CD1c-positive myeloid dendritic cell (primary cell): ENCODE results near the gene BRD4.

ENCODE experiments used
- DNase-seq: peaks from one replicate; pipeline ENCODE4 v3.0.0-alpha.2; 2016; ENCODE audit errors: extremely low spot score

Gene BRD4

DNA sequence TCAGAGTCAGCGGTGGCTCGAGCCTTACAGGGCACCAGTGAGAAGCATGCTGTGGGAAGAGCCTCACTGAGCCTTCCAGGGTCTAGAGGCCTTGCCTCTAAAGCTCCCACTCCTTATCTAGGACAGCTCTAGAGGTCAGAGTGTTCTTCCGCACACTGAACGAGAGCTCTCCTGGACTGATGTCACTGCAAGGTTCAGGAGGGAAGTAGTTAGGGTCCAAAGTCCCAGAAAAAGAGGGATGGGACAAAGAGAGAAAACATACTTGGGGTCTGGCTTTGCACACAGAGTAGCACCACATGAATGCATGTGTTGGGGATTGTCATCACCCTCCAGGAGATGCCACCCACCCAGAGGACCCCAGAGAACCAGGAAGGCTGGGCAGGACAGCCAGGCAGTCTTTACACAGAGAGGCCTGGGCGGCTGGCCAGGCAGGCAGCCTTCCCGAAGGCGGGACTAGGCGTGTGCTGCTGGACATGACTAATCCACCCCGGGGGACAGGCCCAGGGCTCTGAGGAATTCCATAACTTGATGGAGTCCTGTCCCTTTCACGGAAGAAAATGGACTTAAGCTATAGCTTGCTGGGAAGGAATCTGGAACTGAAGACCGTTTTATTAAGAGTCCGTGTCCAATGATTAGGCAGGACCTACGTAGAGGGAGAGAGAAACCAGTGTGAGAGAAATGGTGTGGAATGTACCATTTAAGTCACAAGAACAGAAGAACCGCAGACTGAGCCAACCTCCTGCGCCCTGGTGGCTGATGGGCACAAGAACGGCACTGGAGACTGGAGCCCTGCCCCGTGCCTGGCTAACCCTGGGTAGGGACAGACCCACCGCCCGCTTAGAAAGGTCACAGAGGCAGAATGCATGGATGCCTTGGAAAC is 83.5 kb downstream of the BRD4 start:
- DNase-seq = no peak

GRCh38 chr19:15248106-15248505 is 84.2 kb downstream of the BRD4 start:
- DNase-seq = no peak

- no peak for DNase-seq
Measured at GRCh38 chr19:15247107-15248014, 85.0 kb downstream of the BRD4 start.

GRCh38 chr19:15246198-15246481 is 86.2 kb downstream of the BRD4 start:
- no peak for DNase-seq

GRCh38 chr19:15245370-15246197 is 86.8 kb downstream of the BRD4 start:
- DNase-seq = no peak

DNA sequence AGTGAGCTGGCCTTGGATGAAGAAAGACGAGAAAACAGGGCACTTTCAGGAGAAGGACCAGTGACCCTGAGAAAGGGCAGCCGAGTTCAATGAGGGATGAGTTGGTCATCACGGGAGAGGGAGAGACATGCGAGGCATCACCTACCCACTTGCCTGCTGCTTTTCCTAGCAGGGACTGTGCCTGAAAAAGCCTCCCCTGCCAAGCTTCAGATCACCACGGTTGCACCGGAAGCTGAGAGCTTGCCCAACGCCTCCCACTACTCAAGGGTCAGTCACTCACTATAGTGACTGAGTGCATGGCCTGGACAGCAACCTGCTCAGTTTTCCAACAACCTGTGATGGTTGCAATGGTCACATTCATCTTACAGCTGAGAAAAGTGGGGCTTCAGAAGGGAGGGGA is 87.5 kb downstream of the BRD4 start:
- no peak for DNase-seq

- DNase-seq = no peak
Measured at GRCh38 chr19:15244106-15244803, 88.1 kb downstream of the BRD4 start.

DNA sequence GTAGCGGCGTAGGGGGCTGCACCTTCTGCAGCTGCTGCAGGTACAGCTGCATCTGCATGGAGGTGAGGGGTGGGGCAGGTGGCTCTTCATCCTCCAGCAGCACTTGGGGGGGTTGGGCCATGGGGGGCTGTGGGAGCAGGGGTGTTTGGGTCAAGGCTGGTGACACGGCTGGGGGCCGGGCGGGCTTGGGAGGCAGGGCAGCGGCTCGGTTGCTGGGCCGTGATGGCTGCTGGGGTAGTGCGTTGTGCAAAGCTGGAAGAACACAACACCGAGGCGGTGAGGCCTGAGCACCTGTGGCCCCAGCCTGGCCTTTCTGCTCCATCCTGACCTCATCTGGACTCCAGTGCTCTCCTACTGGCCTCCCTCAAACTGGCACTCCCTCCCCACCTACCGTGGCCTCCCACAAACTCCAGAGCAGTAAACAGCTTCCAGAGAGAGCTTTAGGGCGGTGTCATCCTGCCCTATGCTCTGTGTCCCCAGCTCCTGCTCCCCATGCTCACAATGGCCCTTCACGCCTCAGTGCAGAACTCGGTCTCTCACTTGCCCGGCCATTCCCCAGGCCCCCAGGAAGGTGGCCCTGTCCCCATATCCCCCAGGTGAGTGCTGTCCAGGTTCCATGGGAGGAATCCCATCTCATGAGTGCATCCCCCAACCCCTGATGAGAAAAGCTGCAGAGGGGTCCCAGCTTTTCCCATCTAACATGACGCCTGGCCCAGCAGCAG is 88.9 kb downstream of the BRD4 start:
- no peak for DNase-seq

DNA sequence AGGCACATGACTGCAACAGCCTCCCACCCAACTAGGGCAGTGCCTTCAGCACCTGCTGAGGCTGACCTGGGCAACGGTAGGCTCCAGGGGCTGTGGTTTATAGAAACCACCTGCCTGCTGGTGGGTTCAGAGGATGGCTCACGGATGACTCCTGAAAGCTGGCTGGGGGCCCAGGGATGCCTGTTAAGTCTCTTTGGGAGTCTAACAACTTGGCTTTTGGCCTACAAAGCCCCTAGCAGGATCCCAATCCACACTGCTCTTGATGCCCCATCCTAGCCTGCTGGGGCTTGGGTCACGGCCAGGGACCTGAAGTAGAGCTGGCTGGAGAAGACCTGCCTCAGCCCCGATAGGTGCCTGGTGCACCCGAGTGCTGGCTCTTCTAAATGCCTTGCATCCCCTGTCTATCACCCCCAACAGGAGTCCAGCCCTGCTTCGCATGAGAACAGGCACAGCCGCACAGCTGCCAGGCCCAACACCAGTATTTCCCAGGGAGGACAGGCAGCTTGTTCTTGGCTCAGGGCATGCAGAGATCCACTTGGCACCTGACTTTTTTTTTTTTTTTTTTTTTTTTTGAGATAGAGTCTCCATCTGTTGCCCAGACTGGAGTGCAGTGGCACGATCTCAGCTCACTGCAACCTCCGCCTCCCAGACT is 91.0 kb downstream of the BRD4 start:
- DNase-seq = no peak

DNA sequence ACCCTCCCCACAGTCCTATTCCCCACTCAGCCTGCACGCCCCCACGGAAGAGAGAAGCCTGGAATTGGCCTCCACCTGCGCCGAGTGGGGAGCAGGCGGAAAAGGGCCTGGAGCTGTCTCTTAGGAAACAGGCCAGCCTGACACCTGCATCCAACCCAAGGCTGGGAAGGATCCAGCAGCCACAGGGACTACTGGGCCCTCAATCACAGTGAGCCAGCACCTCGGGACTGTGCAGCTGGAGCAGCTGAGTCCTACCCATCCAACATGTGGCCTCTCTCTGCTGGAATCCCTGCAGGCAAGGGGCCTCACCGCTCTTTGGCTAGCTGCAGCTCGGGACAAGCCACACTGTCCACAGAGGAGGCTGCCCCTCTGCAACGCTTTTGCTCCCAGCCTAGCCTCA is 91.8 kb downstream of the BRD4 start:
- no peak for DNase-seq

- no peak for DNase-seq
Measured at GRCh38 chr19:15239337-15239949, 92.9 kb downstream of the BRD4 start.

DNA sequence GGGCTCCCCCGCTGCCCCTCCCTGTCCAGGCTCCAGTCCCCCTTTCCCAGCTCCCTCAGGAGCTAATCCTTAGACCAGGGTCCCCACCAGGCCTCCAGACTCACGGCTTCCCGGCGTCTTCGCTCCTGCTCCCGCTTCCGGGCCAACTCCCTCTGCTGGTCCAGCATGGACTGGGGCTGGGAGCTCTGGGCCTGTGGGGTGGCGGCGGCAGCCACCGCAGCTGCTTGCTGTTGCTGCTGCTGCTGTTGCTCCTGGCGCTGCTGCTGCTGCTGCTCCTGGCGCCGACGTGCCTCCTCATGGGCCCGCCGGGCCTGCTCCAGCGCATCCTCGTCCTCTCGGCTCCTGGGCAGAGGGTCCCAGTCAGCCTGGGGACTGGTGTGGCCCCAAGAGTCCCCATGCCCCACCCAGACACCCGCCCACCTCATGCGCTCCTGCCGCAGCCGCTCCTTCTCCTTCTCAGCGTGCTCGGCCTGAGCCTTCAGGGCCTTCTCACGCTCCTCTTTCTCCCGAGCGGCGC is 93.6 kb downstream of the BRD4 start:
- no peak for DNase-seq

GRCh38 chr19:15237759-15238638 is 94.3 kb downstream of the BRD4 start:
- no peak for DNase-seq

DNA sequence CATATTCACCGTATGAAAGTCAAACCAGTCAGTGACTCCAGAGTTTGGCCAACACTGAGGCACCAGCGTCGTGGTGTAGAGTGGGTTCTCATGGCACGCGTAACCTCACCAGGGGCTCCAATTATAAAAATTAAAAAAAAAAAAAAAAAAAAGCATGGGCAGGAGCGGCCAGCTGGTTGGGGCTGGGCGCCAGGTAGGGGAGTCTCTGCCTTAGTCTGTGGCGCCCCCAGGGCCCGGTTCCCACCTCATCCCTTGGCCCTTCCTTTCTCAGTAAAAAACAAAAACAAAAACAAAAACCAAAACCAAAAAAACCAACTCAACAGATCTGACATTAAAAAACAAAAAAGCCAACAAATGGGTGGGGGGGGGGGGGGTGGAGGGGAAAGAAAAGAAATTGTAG is 95.5 kb downstream of the BRD4 start:
- no peak for DNase-seq

GRCh38 chr19:15235781-15236180 is 96.6 kb downstream of the BRD4 start:
- DNase-seq = peak; percentile 88

DNA sequence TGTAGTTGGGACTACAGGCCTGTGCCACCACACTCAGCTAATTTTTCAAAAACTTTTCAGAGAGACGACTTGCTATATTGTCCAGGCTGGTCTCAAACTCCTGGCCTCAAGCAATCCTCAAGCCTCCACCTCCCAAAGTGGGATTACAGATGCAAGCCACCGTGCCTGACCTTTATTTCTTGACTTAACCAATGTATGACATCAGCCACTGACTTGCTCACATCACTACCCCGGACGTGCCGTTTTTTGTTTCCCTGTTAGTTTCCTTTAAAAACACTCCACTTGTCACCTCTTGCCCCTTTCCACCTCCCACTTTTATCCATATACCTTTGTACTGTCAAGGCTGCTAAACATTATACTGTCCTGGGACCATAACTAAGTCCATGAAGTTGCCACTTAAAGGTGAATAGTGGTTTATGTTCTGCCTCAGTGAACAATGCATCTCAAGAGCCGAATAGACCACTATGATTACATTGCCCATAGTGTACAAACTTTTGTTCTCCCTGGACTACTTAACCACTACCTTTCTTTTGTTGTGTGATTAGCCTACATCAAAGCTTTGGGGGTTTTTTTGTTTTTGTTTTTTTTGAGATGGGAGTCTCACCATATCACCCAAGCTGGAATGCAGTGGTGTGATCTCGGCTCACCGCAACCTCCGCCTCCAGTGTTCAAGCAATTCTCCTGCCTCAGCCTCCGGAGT is 97.8 kb downstream of the BRD4 start:
- DNase-seq = no peak

- peak; percentile 58 for DNase-seq
Measured at GRCh38 chr19:15231271-15231670, 101.1 kb downstream of the BRD4 start.

DNA sequence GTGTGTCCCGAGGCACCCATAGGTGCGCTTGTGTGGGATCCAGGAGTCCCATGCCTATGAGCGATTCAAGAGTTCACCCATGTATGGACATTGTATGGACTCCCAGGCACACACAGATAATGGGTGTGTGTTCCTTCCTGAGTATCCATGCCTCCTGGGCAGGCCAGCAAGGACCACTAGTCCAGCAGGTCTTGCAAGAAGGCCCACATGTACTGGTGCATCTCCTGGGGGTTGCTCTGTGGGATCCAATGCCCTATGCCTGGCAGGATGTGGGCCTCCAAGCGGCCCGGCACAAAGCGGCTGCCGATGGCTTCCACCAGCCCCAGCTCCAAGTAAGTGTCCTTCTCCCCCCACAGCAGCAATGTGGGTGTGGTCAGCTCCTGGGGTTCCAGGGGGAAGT is 105.1 kb downstream of the BRD4 start:
- no peak for DNase-seq
